HEK293 (cell line): ENCODE data around the gene TRAF3IP1.

Experiments
- CTCF ChIA-PET: fragments of 350-600 bp; formaldehyde crosslinking; extraction: SDS; loops from one replicate; lab custom pipeline; 2021; ENCODE audit warnings: antibody characterized with exemption; lab: Yijun Ruan, JAX
- POLR2A ChIA-PET: fragments of 300-600 bp; formaldehyde crosslinking; extraction: SDS; loops from one replicate; lab custom pipeline; 2020; ENCODE audit warnings: antibody characterized with exemption, inconsistent platforms; lab: Yijun Ruan, JAX
- H3K27ac ChIP-seq: fragments of 200-500 bp; sonication (Bioruptor generic); 2 replicates; pipeline ENCODE4 v1.5.1; 2014; ENCODE audit warnings: low read depth, low read length, control low read depth, inconsistent platforms; ENCODE audit errors: extremely low read depth
- H3K36me3 ChIP-seq, 2 experiments: fragments of 200-500 bp in 1 of 2; sonication (Bioruptor generic) in 1 of 2; 1 replicate in 1 of 2; 2 replicates in 1 of 2; pipeline ENCODE4 v1.5.1; 2014 to 2017; ENCODE audit warnings: inconsistent platforms in 2 of 2, low read length in 2 of 2; ENCODE audit not compliant: control insufficient read depth in 2 of 2, insufficient read depth in 1 of 2
- H3K4me1 ChIP-seq: fragments of 200-500 bp; sonication (Bioruptor generic); 2 replicates; pipeline ENCODE4 v1.5.1; 2014; ENCODE audit warnings: mild to moderate bottlenecking, low read length, inconsistent platforms; ENCODE audit not compliant: control insufficient read depth, insufficient read depth
- H3K4me3 ChIP-seq: 2 replicates; pipeline ENCODE4 v1.5.1; 2011; ENCODE audit warnings: low read depth, mild to moderate bottlenecking, control low read depth, low read length, moderate library complexity
- H3K9me3 ChIP-seq: fragments of 200-500 bp; sonication (Bioruptor generic); 2 replicates; pipeline ENCODE4 v1.5.1; 2014; ENCODE audit warnings: low read depth, low read length, inconsistent platforms; ENCODE audit not compliant: control insufficient read depth, insufficient read depth
- BCL11A ChIP-seq: fragments of 450-650 bp; formaldehyde crosslinking; IDR thresholded peaks from 2 replicates; pipeline ENCODE4 v1.5.1; 2016; ENCODE audit warnings: low read depth, missing biosample characterization, missing genetic modification characterization
- EGR2 ChIP-seq: fragments of 450-650 bp; formaldehyde crosslinking; IDR thresholded peaks from 2 replicates; pipeline ENCODE4 v1.5.1; 2016; ENCODE audit warnings: low read depth, missing biosample characterization, missing genetic modification characterization
- FEZF1 ChIP-seq: fragments of 450-650 bp; formaldehyde crosslinking; IDR thresholded peaks from 2 replicates; pipeline ENCODE4 v1.5.1; 2016; ENCODE audit warnings: missing biosample characterization, missing genetic modification characterization
- GLIS2 ChIP-seq: fragments of 450-650 bp; formaldehyde crosslinking; IDR thresholded peaks from 2 replicates; pipeline ENCODE4 v1.5.1; 2016; ENCODE audit warnings: missing biosample characterization, missing genetic modification characterization
- KLF16 ChIP-seq: fragments of 450-650 bp; formaldehyde crosslinking; IDR thresholded peaks from 2 replicates; pipeline ENCODE4 v1.5.1; 2017; ENCODE audit warnings: missing biosample characterization, missing genetic modification characterization
- KLF7 ChIP-seq: fragments of 450-650 bp; formaldehyde crosslinking; IDR thresholded peaks from 2 replicates; pipeline ENCODE4 v1.5.1; 2016; ENCODE audit warnings: missing biosample characterization, missing genetic modification characterization, borderline replicate concordance
- REST ChIP-seq: fragments of 450-650 bp; formaldehyde crosslinking; IDR thresholded peaks from 2 replicates; pipeline ENCODE4 v1.5.1; 2016; ENCODE audit warnings: missing biosample characterization, missing genetic modification characterization
- ZBTB1 ChIP-seq: fragments of 450-650 bp; formaldehyde crosslinking; IDR thresholded peaks from 2 replicates; pipeline ENCODE4 v1.5.1; 2016; ENCODE audit warnings: missing biosample characterization, missing genetic modification characterization
- ZIC2 ChIP-seq: fragments of 450-650 bp; formaldehyde crosslinking; IDR thresholded peaks from 2 replicates; pipeline ENCODE4 v1.5.1; 2016; ENCODE audit warnings: missing biosample characterization, missing genetic modification characterization
- ZNF133 ChIP-seq: fragments of 450-650 bp; formaldehyde crosslinking; IDR thresholded peaks from 2 replicates; pipeline ENCODE4 v1.5.1; 2016; ENCODE audit warnings: missing biosample characterization, missing genetic modification characterization
- ZNF146 ChIP-seq: fragments of 450-650 bp; formaldehyde crosslinking; IDR thresholded peaks from 2 replicates; pipeline ENCODE4 v1.5.1; 2016; ENCODE audit warnings: missing biosample characterization, missing genetic modification characterization
- ZNF16 ChIP-seq: fragments of 450-650 bp; formaldehyde crosslinking; IDR thresholded peaks from 2 replicates; pipeline ENCODE4 v1.5.1; 2016; ENCODE audit warnings: low read depth, missing biosample characterization, missing genetic modification characterization
- ZNF211 ChIP-seq: fragments of 450-650 bp; formaldehyde crosslinking; IDR thresholded peaks from 2 replicates; pipeline ENCODE4 v1.5.1; 2016; ENCODE audit warnings: low read depth, missing biosample characterization, missing genetic modification characterization
- ZNF221 ChIP-seq: fragments of 450-650 bp; formaldehyde crosslinking; IDR thresholded peaks from 2 replicates; pipeline ENCODE4 v1.5.1; 2017; ENCODE audit warnings: missing biosample characterization, missing genetic modification characterization, borderline replicate concordance
- ZNF350 ChIP-seq: fragments of 450-650 bp; formaldehyde crosslinking; IDR thresholded peaks from 2 replicates; pipeline ENCODE4 v1.5.0; 2017; ENCODE audit warnings: missing biosample characterization, mild to moderate bottlenecking, missing genetic modification characterization
- ZNF354C ChIP-seq: fragments of 450-650 bp; formaldehyde crosslinking; IDR thresholded peaks from 2 replicates; pipeline ENCODE4 v1.5.1; 2016; ENCODE audit warnings: missing biosample characterization, missing genetic modification characterization, low read depth, borderline replicate concordance
- ZNF37A ChIP-seq: fragments of 450-650 bp; IDR thresholded peaks from 2 replicates; pipeline ENCODE4 v1.5.1; 2018; ENCODE audit warnings: missing biosample characterization, missing genetic modification characterization
- ZNF513 ChIP-seq: fragments of 450-650 bp; IDR thresholded peaks from 2 replicates; pipeline ENCODE4 v1.5.1; 2018; ENCODE audit warnings: missing biosample characterization, missing genetic modification characterization
- ZNF514 ChIP-seq: fragments of 450-650 bp; formaldehyde crosslinking; IDR thresholded peaks from 2 replicates; pipeline ENCODE4 v1.5.1; 2016; ENCODE audit warnings: missing biosample characterization, missing genetic modification characterization
- ZNF549 ChIP-seq: fragments of 450-650 bp; IDR thresholded peaks from 2 replicates; pipeline ENCODE4 v1.5.1; 2018; ENCODE audit warnings: missing biosample characterization, missing genetic modification characterization, mild to moderate bottlenecking, inconsistent platforms, moderate library complexity
- ZNF623 ChIP-seq: fragments of 450-650 bp; formaldehyde crosslinking; IDR thresholded peaks from 2 replicates; pipeline ENCODE4 v1.5.1; 2016; ENCODE audit warnings: missing biosample characterization, missing genetic modification characterization
- ZNF624 ChIP-seq: fragments of 450-650 bp; formaldehyde crosslinking; IDR thresholded peaks from 2 replicates; pipeline ENCODE4 v1.5.1; 2017; ENCODE audit warnings: missing biosample characterization, missing genetic modification characterization
- ZNF626 ChIP-seq: fragments of 450-650 bp; sonication (Bioruptor Pico); formaldehyde crosslinking; IDR thresholded peaks from 2 replicates; pipeline ENCODE4 v1.5.1; 2018; ENCODE audit warnings: missing biosample characterization, missing genetic modification characterization, inconsistent platforms
- ZNF707 ChIP-seq: fragments of 450-650 bp; formaldehyde crosslinking; IDR thresholded peaks from 2 replicates; pipeline ENCODE4 v1.5.1; 2016; ENCODE audit warnings: missing biosample characterization, missing genetic modification characterization

TRAF3IP1 gene

DNA sequence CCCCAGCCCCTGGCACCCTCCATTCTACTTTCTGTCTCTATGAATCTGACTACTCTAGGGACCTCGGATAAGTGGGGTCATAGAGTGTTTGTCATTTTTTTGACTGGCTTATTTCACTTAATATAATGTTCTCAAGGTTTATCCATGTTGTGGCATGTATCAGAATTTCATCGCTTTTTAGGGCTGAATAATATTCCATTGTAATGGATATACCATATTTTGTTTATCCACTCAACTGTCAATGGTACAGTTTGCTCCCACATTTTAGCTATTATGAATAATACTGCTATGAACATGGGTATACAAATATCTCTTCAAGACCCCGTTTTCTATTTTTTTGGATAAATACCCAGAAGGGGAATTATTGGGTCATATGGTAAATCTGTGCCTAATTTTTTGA, 7.4 kb downstream of the TRAF3IP1 start:
- H3K4me3 ChIP-seq = no peak overlapping the region
- no peaks in the 10 kb centered on the region for H3K9me3 ChIP-seq
- ChIA-PET CTCF (no interaction called here), POLR2A (interaction anchor here (0.6 kb wide), 1 partner anchor 96 kb away, joined by 3 read pairs; no protein-coding TSS in a partner anchor)
- peaks cover 14 to 79% of the 10 kb centered on the region in 2 experiments; a peak in 2 of 3 replicates for H3K36me3 ChIP-seq
- no peaks in the 10 kb centered on the region for H3K4me1 ChIP-seq
- TF ChIP-seq ZNF146 (peak; percentile 66), EGR2 (tag by site-specific recombination) (no peak)
- H3K27ac ChIP-seq = no peak overlapping the region

DNA sequence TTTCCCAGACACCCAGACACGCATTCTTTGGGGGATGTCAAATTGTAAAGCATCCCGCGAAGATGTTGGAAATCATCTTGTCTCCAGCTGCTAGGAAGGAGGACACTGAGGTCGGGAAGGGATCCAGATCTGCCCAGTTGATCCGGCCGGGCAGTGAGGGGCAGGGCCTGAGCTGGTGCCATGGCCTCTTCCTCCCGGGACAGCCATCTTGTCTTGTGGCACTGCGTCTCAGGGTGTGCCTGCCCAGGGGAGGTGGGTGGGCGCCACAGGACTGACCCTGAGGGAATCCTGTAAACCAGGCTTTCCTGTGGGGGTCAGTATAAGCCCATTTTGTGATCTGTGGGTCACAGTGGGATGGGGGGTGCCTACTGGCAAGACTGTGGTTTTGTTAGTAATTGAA, 10.1 kb downstream of the TRAF3IP1 start:
- Histone ChIP-seq H3K4me3 (no peak overlapping the region), H3K36me3 (peaks cover 12 to 86% of the 10 kb centered on the region in 2 experiments; a peak in 2 of 3 replicates), H3K4me1 (no peaks in the 10 kb centered on the region), H3K27ac (no peak overlapping the region), H3K9me3 (no peaks in the 10 kb centered on the region)
- POLR2A ChIA-PET = no interaction called here
- TF ChIP-seq ZNF549 (tag by site-specific recombination) (no peak), ZNF513 (tag by site-specific recombination) (no peak), ZNF514 (tag by site-specific recombination) (no peak), ZNF221 (no peak), KLF7 (no peak), ZNF133 (tag by site-specific recombination) (no peak), BCL11A (tag by site-specific recombination) (no peak), GLIS2 (tag by site-specific recombination) (no peak), FEZF1 (tag by site-specific recombination) (no peak), ZIC2 (no peak), KLF16 (no peak)
- CTCF ChIA-PET = no interaction called here

GRCh38 chr2:238331916-238332315, 11.6 kb downstream of the TRAF3IP1 start:
- CTCF ChIA-PET = no interaction called here
- Histone ChIP-seq H3K4me3 (no peak overlapping the region), H3K9me3 (no peaks in the 10 kb centered on the region), H3K27ac (no peak overlapping the region), H3K36me3 (peaks cover 9 to 83% of the 10 kb centered on the region in 2 experiments; a peak in 2 of 3 replicates), H3K4me1 (no peaks in the 10 kb centered on the region)
- TF ChIP-seq ZNF623 (tag by site-specific recombination) (no peak), ZNF707 (tag by site-specific recombination) (no peak), ZNF16 (no peak), ZNF37A (tag by site-specific recombination) (no peak), ZNF624 (no peak), ZBTB1 (tag by site-specific recombination) (no peak), REST (tag by site-specific recombination) (no peak), ZNF626 (no peak), ZNF354C (no peak), ZNF350 (tag by site-specific recombination) (no peak), ZNF211 (tag by site-specific recombination) (no peak)
- POLR2A ChIA-PET = no interaction called here
